Neuronal stem cell (in vitro differentiated cells): ENCODE measurements around the gene PODXL2.

Source experiments
- DNase-seq: peaks from one replicate; pipeline ENCODE4 v3.0.0-alpha.2; 2013; ENCODE audit warnings: low spot score
- H2AFZ ChIP-seq: one replicate; pipeline ENCODE4 v1.6.1; 2013; ENCODE audit warnings: mild to moderate bottlenecking, low read length, inconsistent platforms
- H2AK5ac ChIP-seq: 2 replicates; pipeline ENCODE4 v1.6.1; 2013; ENCODE audit warnings: low read depth, mild to moderate bottlenecking, inconsistent platforms, low read length, moderate library complexity, mixed read lengths
- H2BK120ac ChIP-seq: 2 replicates; pipeline ENCODE4 v1.6.1; 2013; ENCODE audit warnings: low read depth, mild to moderate bottlenecking, inconsistent platforms, low read length, moderate library complexity, mixed read lengths
- H2BK12ac ChIP-seq: one replicate; pipeline ENCODE4 v1.6.1; 2013; ENCODE audit warnings: low read length, inconsistent platforms
- H2BK15ac ChIP-seq: 2 replicates; pipeline ENCODE4 v1.6.1; 2013; ENCODE audit warnings: mild to moderate bottlenecking, low read length, inconsistent platforms, mixed read lengths
- H2BK5ac ChIP-seq: one replicate; pipeline ENCODE4 v1.6.1; 2013; ENCODE audit warnings: inconsistent platforms, mild to moderate bottlenecking, low read length, moderate library complexity
- H3K14ac ChIP-seq: one replicate; pipeline ENCODE4 v1.6.1; 2013; ENCODE audit warnings: low read length, inconsistent platforms
- H3K18ac ChIP-seq: 2 replicates; pipeline ENCODE4 v1.6.1; 2013; ENCODE audit warnings: low read length, inconsistent platforms
- H3K23ac ChIP-seq: 2 replicates; pipeline ENCODE4 v1.6.1; 2013; ENCODE audit warnings: low read depth, mild to moderate bottlenecking, mixed read lengths, low read length, inconsistent platforms; ENCODE audit not compliant: poor library complexity
- H3K27ac ChIP-seq: replicated peaks from 3 replicates; pipeline ENCODE4 v1.5.1; 2013; ENCODE audit warnings: low read length, inconsistent platforms
- H3K27me3 ChIP-seq, 3 experiments: 2 replicates each; pipeline ENCODE4 v1.6.1; 2013; ENCODE audit warnings: low read length in 3 of 3, mild to moderate bottlenecking in 2 of 3, inconsistent platforms in 1 of 3, low read depth in 1 of 3, mixed read lengths in 1 of 3, moderate library complexity in 1 of 3; ENCODE audit not compliant: control insufficient read depth in 3 of 3, insufficient read depth in 3 of 3
- H3K36me3 ChIP-seq, 2 donors: replicated peaks in 1 of 2; 2 replicates each; pipeline ENCODE4 v1.6.1; 2013; ENCODE audit warnings: low read length in 2 of 2; ENCODE audit not compliant: control insufficient read depth in 2 of 2, insufficient read depth in 2 of 2
- H3K4ac ChIP-seq: 2 replicates; pipeline ENCODE4 v1.6.1; 2013; ENCODE audit warnings: inconsistent platforms, mild to moderate bottlenecking, low read length, moderate library complexity
- H3K4me1 ChIP-seq, 2 donors: 1 replicate in 1 of 2; 2 replicates in 1 of 2; pipeline ENCODE4 v1.6.1; 2013; ENCODE audit warnings: low read length in 2 of 2, low read depth in 1 of 2; ENCODE audit not compliant: control insufficient read depth in 2 of 2, insufficient read depth in 1 of 2
- H3K4me2 ChIP-seq: one replicate; pipeline ENCODE4 v1.6.1; 2013; ENCODE audit warnings: mild to moderate bottlenecking, low read length, inconsistent platforms; ENCODE audit not compliant: insufficient read depth, poor library complexity, severe bottlenecking
- H3K4me3 ChIP-seq, 2 donors: 2 replicates each; pipeline ENCODE4 v1.5.1; 2013; ENCODE audit warnings: low read length in 2 of 2, mild to moderate bottlenecking in 2 of 2, inconsistent platforms in 1 of 2, moderate library complexity in 1 of 2
- H3K79me1 ChIP-seq: one replicate; pipeline ENCODE4 v1.6.1; 2013; ENCODE audit warnings: low read depth, mild to moderate bottlenecking, inconsistent platforms, low read length, moderate library complexity
- H3K9ac ChIP-seq: one replicate; pipeline ENCODE4 v1.6.1; 2013; ENCODE audit warnings: mild to moderate bottlenecking, low read depth, low read length, inconsistent platforms; ENCODE audit not compliant: poor library complexity
- H3K9me3 ChIP-seq, 2 donors: replicated peaks in 1 of 2; 2 replicates each; pipeline versions ENCODE3 to v1.6.1; 2013; ENCODE audit warnings: low read length in 2 of 2, mild to moderate bottlenecking in 2 of 2, inconsistent platforms in 1 of 2, low read depth in 1 of 2, mixed read lengths in 1 of 2, moderate library complexity in 1 of 2; ENCODE audit not compliant: control insufficient read depth in 2 of 2, insufficient read depth in 1 of 2
- H4K8ac ChIP-seq: one replicate; pipeline ENCODE4 v1.6.1; 2013; ENCODE audit warnings: low read depth, mild to moderate bottlenecking, inconsistent platforms, low read length, moderate library complexity
- H4K91ac ChIP-seq: one replicate; pipeline ENCODE4 v1.6.1; 2013; ENCODE audit warnings: low read length, low read depth, mild to moderate bottlenecking, inconsistent platforms; ENCODE audit not compliant: poor library complexity
- WGBS, 2 donors: extraction: QIAGEN DNeasy Blood & Tissue Kit; methylation state at CpG; one replicate each; pipeline ENCODE4 v1.1.7; 2013; ENCODE audit warnings: missing lambda C conversion rate in 2 of 2, mixed read lengths in 1 of 2; ENCODE audit not compliant: insufficient read length in 2 of 2, insufficient replicate concordance in 1 of 2; ENCODE audit errors: extremely low coverage in 2 of 2; 5-methylcytosine and 5-hydroxymethylcytosine counted together

PODXL2 gene

DNA sequence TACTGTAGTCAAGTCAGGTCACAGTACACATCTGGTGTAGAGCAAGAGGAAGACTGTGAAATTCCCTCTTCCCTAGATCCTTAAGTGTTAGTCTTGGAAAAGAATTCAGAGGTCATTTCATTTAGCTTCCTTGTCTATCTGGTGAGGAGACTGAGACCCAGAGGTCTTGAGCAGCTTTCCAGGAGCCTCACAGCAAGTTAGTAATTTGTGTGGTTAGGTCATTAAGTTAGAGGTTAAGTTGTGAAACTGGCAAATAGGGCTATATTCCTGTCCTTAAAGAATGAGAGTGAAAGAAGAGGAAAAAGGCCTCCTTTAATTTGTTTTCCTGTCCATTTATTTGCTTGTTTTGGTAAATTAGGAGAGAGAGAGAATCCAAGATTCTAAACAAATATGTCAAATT is 9.0 kb downstream of the PODXL2 start:
- Histone ChIP-seq H3K23ac (no peak overlapping the region), H3K27ac (no peak overlapping the region), H3K36me3 (peaks cover 2 to 32% of the 10 kb centered on the region in 2 donors), H2AFZ (no peak overlapping the region), H2BK12ac (no peak overlapping the region), H3K27me3 (no peaks in the 10 kb centered on the region), H3K18ac (no peak overlapping the region), H2BK15ac (no peak overlapping the region), H2BK120ac (no peak overlapping the region), H3K4me1 (no peaks in the 10 kb centered on the region), H3K4me3 (no peak overlapping the region), H3K4me2 (no peak overlapping the region), H3K79me1 (no peaks in the 10 kb centered on the region), H2AK5ac (no peak overlapping the region), H3K14ac (no peak overlapping the region), H2BK5ac (no peak overlapping the region), H4K8ac (no peak overlapping the region), H4K91ac (no peak overlapping the region), H3K4ac (no peak overlapping the region), H3K9me3 (no peaks in the 10 kb centered on the region), H3K9ac (no peak overlapping the region)
- no peak for DNase-seq

GRCh38 chr3:127639173-127640041 is 10.4 kb downstream of the PODXL2 start:
- WGBS, 2 donors: no CpG with 5 or more reads among the region's 5 CpGs
- no peak overlapping the region for H2BK12ac ChIP-seq

GRCh38 chr3:127640042-127640355 is 11.0 kb downstream of the PODXL2 start:
- H3K14ac ChIP-seq: no peak overlapping the region
- no peak overlapping the region for H3K4me2 ChIP-seq
- no peak overlapping the region for H2AFZ ChIP-seq
- DNase-seq: no peak
- WGBS, 2 donors: no CpG with 5 or more reads among the region's 3 CpGs
- H2BK12ac ChIP-seq: no peak overlapping the region
- no peak overlapping the region for H3K18ac ChIP-seq
- H3K4me3 ChIP-seq: no peak overlapping the region
- no peak overlapping the region for H2BK15ac ChIP-seq
- H2AK5ac ChIP-seq: no peak overlapping the region
- H2BK5ac ChIP-seq: no peak overlapping the region
- H3K79me1 ChIP-seq: no peaks in the 10 kb centered on the region
- H4K8ac ChIP-seq: no peak overlapping the region
- H2BK120ac ChIP-seq: no peak overlapping the region
- no peaks in the 10 kb centered on the region for H3K27me3 ChIP-seq
- no peak overlapping the region for H3K4ac ChIP-seq
- H4K91ac ChIP-seq: no peak overlapping the region
- H3K9me3 ChIP-seq: no peaks in the 10 kb centered on the region
- H3K36me3 ChIP-seq: peaks cover 2 to 51% of the 10 kb centered on the region in 2 donors
- H3K27ac ChIP-seq: no peak overlapping the region
- no peak overlapping the region for H3K9ac ChIP-seq
- H3K4me1 ChIP-seq: no peaks in the 10 kb centered on the region
- H3K23ac ChIP-seq: no peak overlapping the region

More at GRCh38 chr3:127639173-127640041, 10.4 kb downstream of the PODXL2 start:
- H3K4me2 ChIP-seq: no peak overlapping the region
- H3K27ac ChIP-seq: no peak overlapping the region
- no peak overlapping the region for H3K23ac ChIP-seq
- no peak overlapping the region for H2BK120ac ChIP-seq
- no peak overlapping the region for H2BK5ac ChIP-seq
- H2AFZ ChIP-seq: no peak overlapping the region
- H3K14ac ChIP-seq: peak overlapping the region; percentile 77
- H3K9me3 ChIP-seq: no peaks in the 10 kb centered on the region
- H3K79me1 ChIP-seq: no peaks in the 10 kb centered on the region
- no peak overlapping the region for H2BK15ac ChIP-seq
- no peak overlapping the region for H3K4me3 ChIP-seq
- H3K4me1 ChIP-seq: no peaks in the 10 kb centered on the region
- no peak overlapping the region for H4K91ac ChIP-seq
- H3K18ac ChIP-seq: no peak overlapping the region
- no peak overlapping the region for H3K4ac ChIP-seq
- no peak for DNase-seq
- H4K8ac ChIP-seq: no peak overlapping the region
- H3K36me3 ChIP-seq: peaks cover 2 to 45% of the 10 kb centered on the region in 2 donors
- H2AK5ac ChIP-seq: no peak overlapping the region
- peak overlapping the region; percentile 36 for H3K9ac ChIP-seq
- H3K27me3 ChIP-seq: no peaks in the 10 kb centered on the region

- Histone ChIP-seq H3K4ac (no peak overlapping the region), H3K36me3 (peaks cover 2 to 80% of the 10 kb centered on the region in 2 donors), H3K4me2 (no peak overlapping the region), H3K4me1 (peaks cover 0 to 5% of the 10 kb centered on the region in 2 donors), H3K27ac (no peak overlapping the region), H2BK15ac (no peak overlapping the region), H2BK5ac (no peak overlapping the region), H3K9ac (no peak overlapping the region), H3K4me3 (no peak overlapping the region), H4K91ac (no peak overlapping the region), H3K14ac (peak overlapping the region; percentile 42), H3K9me3 (no peaks in the 10 kb centered on the region), H2AK5ac (no peak overlapping the region), H4K8ac (no peak overlapping the region), H2BK12ac (no peak overlapping the region), H2AFZ (no peak overlapping the region), H3K79me1 (no peaks in the 10 kb centered on the region), H3K27me3 (no peaks in the 10 kb centered on the region), H3K23ac (no peak overlapping the region), H2BK120ac (no peak overlapping the region), H3K18ac (no peak overlapping the region)
- no peak for DNase-seq
- no CpG with 5 or more reads among the region's 5 CpGs for WGBS, 2 donors
These were observed 15.8 kb downstream of the PODXL2 start for GRCh38 chr3:127644641-127645370.
